GM23248 (cell line): ENCODE measurements around the gene USP19. TPM values are rescaled to one million over a fixed set of nuclear protein-coding genes. Genes with fewer than 3 reads are reported as not detected.

ENCODE experiments used
- DNase-seq: peaks from one replicate; pipeline ENCODE4 v3.0.0-alpha.2; 2015
- H2AFZ ChIP-seq: fragments of 200-600 bp; sonication (generic); 2 replicates; pipeline ENCODE4 v1.6.1; 2016; ENCODE audit warnings: antibody characterized with exemption
- H3F3A ChIP-seq: fragments of 200-600 bp; sonication (generic); 2 replicates; pipeline ENCODE4 v1.6.1; 2016; ENCODE audit warnings: mild to moderate bottlenecking, antibody characterized with exemption, mixed run types; ENCODE audit not compliant: insufficient read depth
- H3K27ac ChIP-seq: fragments of 200-600 bp; sonication (generic); 2 replicates; pipeline ENCODE4 v1.5.1; 2016; ENCODE audit warnings: mild to moderate bottlenecking
- H3K27me3 ChIP-seq: fragments of 200-600 bp; sonication (generic); replicated peaks from 2 replicates; pipeline ENCODE4 v1.6.1; 2016; ENCODE audit warnings: mild to moderate bottlenecking; ENCODE audit not compliant: insufficient read depth
- H3K36me3 ChIP-seq: fragments of 200-600 bp; sonication (generic); 2 replicates; pipeline ENCODE4 v1.6.1; 2016; ENCODE audit warnings: low read depth, mild to moderate bottlenecking
- H3K4me1 ChIP-seq: fragments of 200-600 bp; sonication (generic); 2 replicates; pipeline ENCODE4 v1.6.1; 2016; ENCODE audit warnings: mild to moderate bottlenecking; ENCODE audit not compliant: insufficient read depth
- H3K4me2 ChIP-seq: fragments of 200-600 bp; sonication (generic); one replicate; pipeline ENCODE4 v1.6.1; 2016; ENCODE audit warnings: mild to moderate bottlenecking; ENCODE audit not compliant: unreplicated experiment
- H3K4me3 ChIP-seq: fragments of 200-600 bp; sonication (generic); 2 replicates; pipeline ENCODE4 v1.5.1; 2016; ENCODE audit warnings: mild to moderate bottlenecking
- H3K79me2 ChIP-seq: fragments of 200-600 bp; sonication (generic); 2 replicates; pipeline ENCODE4 v1.6.1; 2016; ENCODE audit warnings: mild to moderate bottlenecking; ENCODE audit not compliant: insufficient read depth
- H3K9ac ChIP-seq: fragments of 200-600 bp; sonication (generic); 2 replicates; pipeline ENCODE4 v1.6.1; 2016; ENCODE audit warnings: mild to moderate bottlenecking
- H3K9me2 ChIP-seq: fragments of 200-600 bp; sonication (generic); 2 replicates; pipeline ENCODE4 v1.6.1; 2016; ENCODE audit warnings: mixed run types, mild to moderate bottlenecking, moderate library complexity; ENCODE audit not compliant: insufficient read depth
- H3K9me3 ChIP-seq: fragments of 200-600 bp; sonication (generic); one replicate; pipeline ENCODE4 v1.6.1; 2017; ENCODE audit warnings: low read depth
- H4K20me1 ChIP-seq: fragments of 200-600 bp; sonication (generic); 2 replicates; pipeline ENCODE4 v1.6.0; 2016; ENCODE audit not compliant: insufficient read depth
- EZH2 ChIP-seq: fragments of 200-600 bp; sonication (generic); IDR thresholded peaks from 2 replicates; pipeline ENCODE4 v1.6.1; 2018; ENCODE audit warnings: antibody characterized with exemption, mild to moderate bottlenecking; ENCODE audit not compliant: insufficient read depth, poor library complexity, severe bottlenecking
- EZH2phosphoT487 ChIP-seq: fragments of 200-600 bp; sonication (generic); IDR thresholded peaks from 2 replicates; pipeline ENCODE4 v1.6.1; 2018; ENCODE audit warnings: antibody characterized with exemption, moderate library complexity, mild to moderate bottlenecking, low read depth; ENCODE audit not compliant: insufficient read depth
- WGBS, 2 experiments: methylation state at CpG; one replicate each; pipeline ENCODE4 v1.1.6; 2015 to 2017; ENCODE audit warnings: low lambda C conversion rate in 2 of 2, low coverage in 1 of 2; ENCODE audit errors: missing lambda C conversion rate in 2 of 2; 5-methylcytosine and 5-hydroxymethylcytosine counted together
- in situ Hi-C: fragments of 300-500 bp; cut with MboI; formaldehyde crosslinking; loops from 2 replicates; pipeline ENCODE4 v1.15.0; 2020
- microRNA-seq: library from miRNA; unstranded; fragments of <30 nt; microRNA quantifications from one replicate; pipeline ENCODE4, GENCODE V29; 2016; ENCODE audit warnings: borderline number of aligned reads
- polyA plus RNA-seq: library from polyadenylated mRNA; unstranded; fragments of >200 nt; fragmentation: Nextera tagmentation; extraction: Ambion mirVana; gene quantifications from 2 replicates; pipeline ENCODE4 v1.2.1, GENCODE V29; 2016
- small RNA-seq: library from RNA; depleted of rRNA; stranded (forward); fragments of <200 nt; gene quantifications from one replicate; pipeline ENCODE3, GENCODE V24; 2014; ENCODE audit warnings: low read depth, low replicate concordance
- total RNA-seq: library from RNA; depleted of rRNA; stranded (reverse); fragments of >200 nt; shearing (Covaris generic); gene quantifications from 2 replicates; pipeline ENCODE4 v1.2.3, GENCODE V29; 2014; rRNA removed

USP19 gene
- total and polyA plus RNA-seq, 2 experiments from 2014 or later, result 17.0 to 31.6 TPM

- Histone ChIP-seq H3K27ac (no peak overlapping the region), H3K9me2 (no peaks in the 10 kb centered on the region), H3K36me3 (peaks cover 52% of the 10 kb centered on the region), H3K4me2 (no peak overlapping the region), H3K4me3 (no peak overlapping the region), H3K4me1 (no peaks in the 10 kb centered on the region), H3F3A (no peaks in the 10 kb centered on the region), H4K20me1 (no peaks in the 10 kb centered on the region), H2AFZ (no peak overlapping the region), H3K27me3 (no peaks in the 10 kb centered on the region), H3K79me2 (peaks cover 100% of the 10 kb centered on the region), H3K9ac (no peak overlapping the region), H3K9me3 (no peaks in the 10 kb centered on the region)
- TF ChIP-seq EZH2 (no peak), EZH2phosphoT487 (no peak)
- 96 to 98% methylated on average over 12 to 13 of the region's 13 CpGs for WGBS, 2 experiments
- in situ Hi-C loops, result no loop called here
- DNase-seq, result no peak
Observed at GRCh38 chr3:49076116-49076515, 44.5 kb downstream of the USP19 start.

Small RNA genes within 50 kb of the gene (microRNA-seq; reads per million reads assigned to microRNA genes)
- gene MIR6890, result not detected

Small RNA genes within 50 kb of the gene (small RNA-seq; reads per million reads assigned to genes)
- not detected for gene RN7SL182P

Other genes with a start within 250 kb of the USP19 start
- 22.0 and 26.2 TPM in 2 replicates for gene SLC25A20, start 221.9 kb downstream of the USP19 start, total RNA-seq
- gene SLC25A20, start 221.9 kb downstream of the USP19 start, polyA plus RNA-seq, result 20.3 and 21.0 TPM in 2 replicates
- gene ARIH2, start 202.0 kb downstream of the USP19 start, total RNA-seq, result 80.8 and 102 TPM in 2 replicates
- 48.4 and 59.7 TPM in 2 replicates for gene ARIH2, start 202.0 kb downstream of the USP19 start, polyA plus RNA-seq
- gene P4HTM, start 130.6 kb downstream of the USP19 start, total RNA-seq, result 38.3 and 53.6 TPM in 2 replicates
- gene P4HTM, start 130.6 kb downstream of the USP19 start, polyA plus RNA-seq, result 29.7 and 30.4 TPM in 2 replicates
- 56.1 and 60.8 TPM in 2 replicates for gene WDR6, start 113.4 kb downstream of the USP19 start, total RNA-seq
- 50.3 and 51.3 TPM in 2 replicates for gene WDR6, start 113.4 kb downstream of the USP19 start, polyA plus RNA-seq
- 65.3 and 88.9 TPM in 2 replicates for gene DALRD3, start 102.2 kb downstream of the USP19 start, total RNA-seq
- 40.2 and 43.3 TPM in 2 replicates for gene DALRD3, start 102.2 kb downstream of the USP19 start, polyA plus RNA-seq
- 129 and 132 TPM in 2 replicates for gene NDUFAF3, start 98.7 kb downstream of the USP19 start, total RNA-seq
- gene NDUFAF3, start 98.7 kb downstream of the USP19 start, polyA plus RNA-seq, result 211 and 218 TPM in 2 replicates
- 192 and 210 TPM in 2 replicates for gene IMPDH2, start 91.4 kb downstream of the USP19 start, total RNA-seq
- gene IMPDH2, start 91.4 kb downstream of the USP19 start, polyA plus RNA-seq, result 121 and 128 TPM in 2 replicates
- gene QRICH1, start 26.8 kb downstream of the USP19 start, total RNA-seq, result 75.6 and 107 TPM in 2 replicates
- gene QRICH1, start 26.8 kb downstream of the USP19 start, polyA plus RNA-seq, result 29.0 and 29.3 TPM in 2 replicates
- gene QARS1, start 16.1 kb downstream of the USP19 start, total RNA-seq, result 201 and 240 TPM in 2 replicates
- 87.0 and 94.8 TPM in 2 replicates for gene QARS1, start 16.1 kb downstream of the USP19 start, polyA plus RNA-seq
- gene LAMB2, start 12.2 kb upstream of the USP19 start, total RNA-seq, result 894 and 1,064 TPM in 2 replicates
- gene LAMB2, start 12.2 kb upstream of the USP19 start, polyA plus RNA-seq, result 539 and 542 TPM in 2 replicates
- gene CCDC71, start 45.5 kb upstream of the USP19 start, total RNA-seq, result 35.4 and 39.7 TPM in 2 replicates
- 1.5 and 1.7 TPM in 2 replicates for gene CCDC71, start 45.5 kb upstream of the USP19 start, polyA plus RNA-seq
- gene KLHDC8B, start 50.8 kb upstream of the USP19 start, total RNA-seq, result 19.5 and 22.5 TPM in 2 replicates
- 13.5 and 15.4 TPM in 2 replicates for gene KLHDC8B, start 50.8 kb upstream of the USP19 start, polyA plus RNA-seq
- gene C3orf62, start 156.4 kb upstream of the USP19 start, total RNA-seq, result 0.25 and 2.9 TPM in 2 replicates
- gene C3orf62, start 156.4 kb upstream of the USP19 start, polyA plus RNA-seq, result 1.5 and 1.6 TPM in 2 replicates
- 11.2 and 17.6 TPM in 2 replicates for gene USP4, start 219.2 kb upstream of the USP19 start, total RNA-seq
- gene USP4, start 219.2 kb upstream of the USP19 start, polyA plus RNA-seq, result 47.6 and 50.9 TPM in 2 replicates
- gene GPX1, start 237.5 kb upstream of the USP19 start, total RNA-seq, result 201 and 229 TPM in 2 replicates
- gene GPX1, start 237.5 kb upstream of the USP19 start, polyA plus RNA-seq, result 446 and 454 TPM in 2 replicates